ENCODE results near the gene RIPPLY2.
"Not testable (repeated sequence)": the region's sequence is repeated elsewhere in the genome, so short reads cannot be mapped to it uniquely, and the experiment has no call there.

The RIPPLY2 gene

DNA sequence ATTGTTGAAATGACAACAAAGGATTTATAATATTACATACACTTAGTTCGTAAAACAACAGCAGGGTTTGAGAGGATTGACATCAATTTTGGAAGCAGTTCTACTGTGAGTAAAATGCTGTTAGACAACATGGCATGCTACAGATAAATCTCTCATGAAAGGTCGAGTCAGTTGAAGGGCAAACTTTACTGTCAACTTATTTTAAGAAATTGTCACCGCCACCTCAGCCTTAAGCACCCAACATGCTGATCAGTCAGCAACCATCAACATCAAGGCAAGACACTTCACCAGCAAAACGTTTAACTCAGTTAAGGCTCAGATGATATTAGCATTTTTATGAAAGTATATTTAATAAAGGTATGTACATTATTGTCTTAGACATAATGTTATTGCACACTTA lies 37.4 kb downstream of the RIPPLY2 start:
- TF ChIP-seq TAF1 (IDR thresholded peaks at IDR 0.05; ENCODE audit: low read depth, low read length) (no peak), SPI1 (IDR thresholded peaks at IDR 0.05; ENCODE audit: low read depth, low read length) (no peak), POLR2AphosphoS5 (IDR thresholded peaks at IDR 0.05; ENCODE audit: low read depth, low read length) (no peak), POU2F2 (IDR thresholded peaks at IDR 0.05; ENCODE audit: low read depth, low read length) (no peak), POLR2A (IDR thresholded peaks at IDR 0.05; ENCODE audit: low read depth, low read length) (no peak), PAX5 (IDR thresholded peaks at IDR 0.05; ENCODE audit: insufficient read depth, low read length, severe bottlenecking) (no peak)
- DNase-seq (ENCODE audit: insufficient read length, low spot score) (no peak), FAIRE-seq (no peak)

DNA sequence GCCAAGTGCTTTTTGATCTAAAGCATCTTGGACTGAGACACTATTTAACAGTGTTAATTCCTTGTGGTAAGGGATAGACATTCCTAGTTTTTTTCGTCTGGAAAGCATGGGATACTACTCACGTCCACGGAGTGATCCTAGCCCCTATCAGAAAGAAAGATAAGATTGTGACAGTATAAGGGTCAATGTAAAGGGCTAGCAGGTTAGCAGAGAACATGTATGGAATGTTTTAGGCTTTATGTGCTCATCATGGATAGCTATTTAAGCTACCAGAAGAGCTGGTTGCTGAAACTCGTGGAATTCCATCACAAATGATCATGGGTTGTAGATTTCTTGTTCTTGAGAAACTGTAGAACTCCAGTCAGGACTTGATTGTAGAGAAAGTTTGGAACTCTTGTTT lies 38.4 kb downstream of the RIPPLY2 start:
- no peak for DNase-seq (ENCODE audit: insufficient read length, low spot score)
- TF ChIP-seq POU2F2 (IDR thresholded peaks at IDR 0.05; ENCODE audit: low read depth, low read length) = no peak
- TF ChIP-seq POLR2AphosphoS5 (IDR thresholded peaks at IDR 0.05; ENCODE audit: low read depth, low read length) = no peak
- no peak for TF ChIP-seq SPI1 (IDR thresholded peaks at IDR 0.05; ENCODE audit: low read depth, low read length)
- TF ChIP-seq PAX5 (IDR thresholded peaks at IDR 0.05; ENCODE audit: insufficient read depth, low read length, severe bottlenecking) = no peak
- TF ChIP-seq TAF1 (IDR thresholded peaks at IDR 0.05; ENCODE audit: low read depth, low read length) = no peak
- TF ChIP-seq POLR2A (IDR thresholded peaks at IDR 0.05; ENCODE audit: low read depth, low read length) = no peak
- no peak for FAIRE-seq

DNA sequence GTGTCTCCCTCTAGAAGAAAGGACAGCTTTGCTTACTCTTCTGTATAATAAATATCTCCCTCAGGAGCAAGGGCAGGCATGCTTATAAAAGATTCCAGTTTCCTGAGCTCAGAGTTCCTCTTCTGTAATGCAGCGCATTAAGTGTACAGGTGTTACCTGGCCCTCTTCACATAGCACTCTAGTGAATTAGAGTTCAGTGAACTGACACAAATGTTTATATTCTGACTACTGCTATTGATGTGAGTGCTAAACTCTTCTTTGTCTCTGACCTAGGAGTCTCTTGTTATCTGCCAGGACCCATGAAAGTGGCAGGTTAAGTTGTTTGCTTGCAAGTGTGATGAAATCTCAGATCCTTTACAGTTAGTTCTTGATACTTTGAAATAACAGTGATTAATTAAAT lies 39.9 kb downstream of the RIPPLY2 start:
- no peak for FAIRE-seq
- TF ChIP-seq POLR2AphosphoS5 (IDR thresholded peaks at IDR 0.05; ENCODE audit: low read depth, low read length) = no peak
- TF ChIP-seq PAX5 (IDR thresholded peaks at IDR 0.05; ENCODE audit: insufficient read depth, low read length, severe bottlenecking) = no peak
- TF ChIP-seq TAF1 (IDR thresholded peaks at IDR 0.05; ENCODE audit: low read depth, low read length) = no peak
- TF ChIP-seq POLR2A (IDR thresholded peaks at IDR 0.05; ENCODE audit: low read depth, low read length) = no peak
- no peak for TF ChIP-seq POU2F2 (IDR thresholded peaks at IDR 0.05; ENCODE audit: low read depth, low read length)
- no peak for TF ChIP-seq SPI1 (IDR thresholded peaks at IDR 0.05; ENCODE audit: low read depth, low read length)
- no peak for DNase-seq (ENCODE audit: insufficient read length, low spot score)

DNA sequence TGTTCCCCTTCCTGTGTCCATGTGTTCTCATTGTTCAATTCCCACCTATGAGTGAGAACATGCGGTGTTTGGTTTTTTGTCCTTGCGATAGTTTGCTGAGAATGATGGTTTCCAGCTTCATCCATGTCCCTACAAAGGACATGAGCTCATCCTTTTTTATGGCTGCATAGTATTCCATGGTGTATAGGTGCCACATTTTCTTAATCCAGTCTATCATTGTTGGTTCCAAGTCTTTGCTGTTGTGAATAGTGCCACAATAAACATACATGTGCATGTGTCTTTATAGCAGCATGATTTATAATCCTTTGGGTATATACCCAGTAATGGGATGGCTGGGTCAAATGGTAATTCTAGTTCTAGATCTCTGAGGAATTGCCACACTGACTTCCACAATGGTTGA lies 43.9 kb downstream of the RIPPLY2 start:
- not testable (repeated sequence) for FAIRE-seq; DNase-seq (ENCODE audit: insufficient read length, low spot score)

DNA sequence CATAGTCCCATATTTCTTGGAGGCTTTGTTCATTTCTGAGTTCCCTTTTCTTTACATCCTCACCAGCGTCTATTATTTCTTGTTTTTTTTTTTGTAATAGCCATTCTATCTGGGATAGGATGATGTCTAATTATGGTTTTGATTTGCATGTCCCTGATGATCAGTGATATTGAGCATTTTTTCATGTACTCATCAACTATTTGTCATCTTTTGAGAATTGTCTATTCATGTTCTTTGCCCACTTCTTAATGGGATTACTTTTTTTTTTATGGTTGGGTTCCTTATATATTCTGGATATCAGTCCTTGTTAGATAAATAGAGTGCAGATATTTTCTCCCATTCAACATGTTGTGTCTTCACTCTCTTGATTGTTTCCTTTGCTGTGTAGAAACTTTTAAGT lies 48.5 kb downstream of the RIPPLY2 start:
- no peak for FAIRE-seq
- TF ChIP-seq TAF1 (IDR thresholded peaks at IDR 0.05; ENCODE audit: low read depth, low read length) (no peak), POLR2A (IDR thresholded peaks at IDR 0.05; ENCODE audit: low read depth, low read length) (no peak), PAX5 (IDR thresholded peaks at IDR 0.05; ENCODE audit: insufficient read depth, low read length, severe bottlenecking) (no peak), POLR2AphosphoS5 (IDR thresholded peaks at IDR 0.05; ENCODE audit: low read depth, low read length) (no peak), POU2F2 (IDR thresholded peaks at IDR 0.05; ENCODE audit: low read depth, low read length) (no peak)
- DNase-seq (ENCODE audit: insufficient read length, low spot score) = no peak

DNA sequence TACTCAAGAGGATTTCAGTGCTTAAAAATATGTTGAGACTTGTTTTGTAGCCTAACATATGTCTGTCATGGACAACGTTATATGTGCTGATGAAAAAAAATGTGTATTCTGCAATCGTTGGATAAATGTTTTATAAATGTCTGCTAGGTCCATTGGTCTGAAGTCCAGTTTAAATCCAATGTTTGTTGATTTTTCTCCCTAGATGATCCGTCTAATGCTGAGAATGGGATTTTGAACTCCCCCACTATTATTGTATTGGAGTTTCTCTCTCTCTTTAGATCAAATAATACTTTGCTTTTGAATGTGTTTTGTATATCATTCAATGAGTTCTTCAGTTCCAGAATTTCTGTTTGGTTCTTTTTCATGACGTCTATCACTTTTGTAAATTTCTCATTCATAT lies 51.2 kb downstream of the RIPPLY2 start:
- TF ChIP-seq POLR2A (IDR thresholded peaks at IDR 0.05; ENCODE audit: low read depth, low read length) (no peak), TAF1 (IDR thresholded peaks at IDR 0.05; ENCODE audit: low read depth, low read length) (no peak), SPI1 (IDR thresholded peaks at IDR 0.05; ENCODE audit: low read depth, low read length) (no peak)
- FAIRE-seq (no peak), DNase-seq (ENCODE audit: insufficient read length, low spot score) (no peak)

DNA sequence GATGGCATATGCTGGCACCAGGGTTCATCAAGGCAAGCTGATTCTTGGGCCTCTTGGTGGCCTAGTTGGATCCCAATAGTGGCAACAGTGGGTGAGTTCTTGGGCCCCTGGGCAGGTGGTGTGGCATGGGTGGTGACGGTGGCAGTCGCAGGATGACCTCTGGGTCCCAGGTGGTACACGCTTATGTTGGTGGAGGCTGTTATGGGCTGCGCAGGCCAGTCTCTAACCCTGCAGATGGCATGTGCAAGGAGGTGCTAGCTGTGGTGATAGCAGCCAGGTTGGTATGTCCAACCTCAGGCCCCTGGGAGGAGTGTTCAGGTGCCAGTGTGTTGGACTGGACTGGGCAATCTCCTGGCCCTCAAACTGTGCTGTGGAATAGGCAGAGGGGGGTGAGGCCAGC lies 52.5 kb downstream of the RIPPLY2 start:
- TF ChIP-seq POU2F2 (IDR thresholded peaks at IDR 0.05; ENCODE audit: low read depth, low read length) (no peak), POLR2AphosphoS5 (IDR thresholded peaks at IDR 0.05; ENCODE audit: low read depth, low read length) (no peak), SPI1 (IDR thresholded peaks at IDR 0.05; ENCODE audit: low read depth, low read length) (no peak), TAF1 (IDR thresholded peaks at IDR 0.05; ENCODE audit: low read depth, low read length) (no peak), PAX5 (IDR thresholded peaks at IDR 0.05; ENCODE audit: insufficient read depth, low read length, severe bottlenecking) (no peak), POLR2A (IDR thresholded peaks at IDR 0.05; ENCODE audit: low read depth, low read length) (no peak)
- DNase-seq (ENCODE audit: insufficient read length, low spot score) (no peak), FAIRE-seq (no peak)
